GM19240 (cell line): Measurements from ENCODE around the gene SBK2.

Experiments
- DNase-seq: peaks from one replicate; pipeline ENCODE4 v3.0.0; 2011; ENCODE audit warnings: low spot score; ENCODE audit not compliant: insufficient read length

The SBK2 gene

GRCh38 chr19:55554741-55555152, 17.8 kb upstream of the SBK2 start:
- DNase-seq, result no peak

GRCh38 chr19:55554302-55554701, 17.4 kb upstream of the SBK2 start:
- DNase-seq, result no peak

- DNase-seq, result no peak
Observed at GRCh38 chr19:55553217-55554182, 16.6 kb upstream of the SBK2 start.

- no peak for DNase-seq
Observed at GRCh38 chr19:55552620-55553019, 15.7 kb upstream of the SBK2 start.

DNA sequence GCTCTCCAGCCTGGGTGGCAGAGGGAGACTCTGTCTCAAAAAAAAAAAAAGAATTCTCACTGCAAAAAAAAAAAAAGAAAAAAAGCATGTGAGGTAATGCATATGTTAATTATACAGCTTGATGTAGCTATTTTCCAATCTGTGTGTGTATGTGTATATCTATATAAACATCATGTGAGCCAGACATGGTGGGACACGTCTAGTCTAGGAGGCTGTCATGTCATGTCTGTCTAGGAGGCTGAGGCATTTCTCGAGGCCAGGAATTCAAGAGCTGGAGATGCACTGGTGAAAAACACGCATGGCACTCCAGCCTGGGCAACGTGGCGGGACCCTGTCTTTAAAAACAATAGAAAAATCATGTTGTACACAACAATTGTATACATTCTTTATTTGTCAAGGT, 15.3 kb upstream of the SBK2 start:
- no peak for DNase-seq

- no peak for DNase-seq
Observed at GRCh38 chr19:55550321-55550650, 13.4 kb upstream of the SBK2 start.

DNA sequence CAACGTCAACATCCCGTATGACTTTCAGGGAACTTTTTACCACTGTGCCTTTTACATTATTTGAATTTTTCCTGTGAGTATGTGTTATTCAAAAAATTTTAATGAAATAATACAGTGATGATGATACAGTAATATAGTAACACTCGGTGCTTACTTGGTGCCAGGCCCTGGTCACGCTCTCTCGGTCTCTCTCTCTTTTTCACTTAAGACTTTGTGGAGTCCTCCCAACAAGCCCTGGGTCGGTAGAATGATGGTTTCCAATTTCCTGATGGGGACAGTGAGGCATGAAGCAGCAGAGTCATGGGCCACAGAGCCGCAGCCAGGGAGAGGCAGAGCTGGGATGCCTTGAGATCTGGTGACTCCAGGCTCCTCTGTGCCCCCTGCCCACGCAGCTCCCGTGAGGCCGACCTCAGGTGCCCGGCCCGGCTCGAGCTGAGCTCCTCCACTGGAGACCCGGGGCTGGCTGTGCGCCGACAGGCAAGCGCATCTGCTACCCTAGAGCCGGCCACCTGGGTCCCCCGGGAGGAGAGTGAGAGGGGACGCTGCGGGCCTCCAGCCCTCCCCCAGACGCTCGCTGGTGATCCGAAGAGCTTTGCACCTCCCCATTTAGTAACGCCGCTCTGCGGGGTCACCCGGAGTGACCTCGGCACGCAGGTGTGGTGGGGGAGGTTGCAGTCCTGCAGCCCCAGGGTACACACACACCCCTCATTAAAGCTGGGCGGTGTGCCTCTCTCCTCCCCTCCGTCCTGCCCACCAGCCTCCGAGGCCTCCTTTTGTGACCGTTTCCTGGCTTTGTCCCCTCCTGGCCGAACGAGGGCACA, 12.8 kb upstream of the SBK2 start:
- DNase-seq, result no peak

GRCh38 chr19:55546822-55547614, 10.1 kb upstream of the SBK2 start:
- DNase-seq, result no peak

- DNase-seq, result no peak
Observed at GRCh38 chr19:55546011-55546410, 9.1 kb upstream of the SBK2 start.

GRCh38 chr19:55545443-55545842, 8.5 kb upstream of the SBK2 start, which contains the start of gene SBK3:
SBK3 (minus strand) TSS chr19:55545543; CDS start chr19:55545543, 0 bp downstream.
- DNase-seq, result no peak

- DNase-seq, result no peak
Observed at GRCh38 chr19:55544776-55545439, 8.0 kb upstream of the SBK2 start.

GRCh38 chr19:55544014-55544413, 7.1 kb upstream of the SBK2 start:
- no peak for DNase-seq

DNA sequence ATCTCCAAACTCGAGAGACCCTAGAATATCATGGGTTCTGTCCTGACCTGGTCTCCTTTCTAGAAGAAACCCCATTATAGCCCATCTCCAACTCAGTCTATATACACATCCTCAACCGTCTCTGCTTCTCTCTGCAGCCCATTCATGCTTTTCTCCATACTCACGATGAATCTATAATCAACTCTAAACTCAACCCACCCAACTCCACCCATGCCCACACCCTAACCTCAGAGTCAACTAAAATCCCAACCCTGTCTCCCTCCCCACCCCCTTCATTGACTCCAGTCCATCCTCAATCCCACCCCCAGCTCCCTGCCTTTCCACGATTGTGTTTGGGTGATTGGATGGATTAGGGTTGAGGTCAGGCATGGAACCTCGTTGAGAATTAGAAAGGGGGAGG, 6.6 kb upstream of the SBK2 start:
- DNase-seq, result no peak

DNA sequence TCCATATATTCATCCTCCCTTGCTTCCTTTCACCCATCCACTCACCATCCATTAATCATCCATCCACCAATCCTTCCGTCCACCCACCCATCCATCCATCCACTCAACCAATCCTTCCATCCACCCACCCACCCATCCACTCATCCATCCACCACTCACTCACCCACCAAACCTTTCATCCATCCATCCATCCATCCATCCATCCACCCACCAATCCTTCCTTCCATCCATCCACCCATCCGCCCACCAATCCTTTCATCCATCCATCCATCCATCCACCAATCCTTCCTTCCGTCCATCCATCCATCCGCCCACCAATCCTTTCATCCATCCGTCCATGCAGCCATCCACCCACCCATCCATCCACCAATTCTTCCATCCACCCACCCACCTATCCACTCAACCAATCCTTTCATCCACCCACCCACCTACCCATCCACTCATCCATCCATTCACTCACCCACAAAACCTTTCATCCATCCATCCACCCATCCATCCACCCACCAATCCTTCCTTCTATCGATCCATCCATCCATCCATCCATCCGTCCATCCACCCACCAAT, 5.4 kb upstream of the SBK2 start:
- no peak for DNase-seq

- DNase-seq, result no peak
Observed at GRCh38 chr19:55541091-55541490, 4.2 kb upstream of the SBK2 start.

GRCh38 chr19:55540619-55541018, 3.7 kb upstream of the SBK2 start:
- no peak for DNase-seq

DNA sequence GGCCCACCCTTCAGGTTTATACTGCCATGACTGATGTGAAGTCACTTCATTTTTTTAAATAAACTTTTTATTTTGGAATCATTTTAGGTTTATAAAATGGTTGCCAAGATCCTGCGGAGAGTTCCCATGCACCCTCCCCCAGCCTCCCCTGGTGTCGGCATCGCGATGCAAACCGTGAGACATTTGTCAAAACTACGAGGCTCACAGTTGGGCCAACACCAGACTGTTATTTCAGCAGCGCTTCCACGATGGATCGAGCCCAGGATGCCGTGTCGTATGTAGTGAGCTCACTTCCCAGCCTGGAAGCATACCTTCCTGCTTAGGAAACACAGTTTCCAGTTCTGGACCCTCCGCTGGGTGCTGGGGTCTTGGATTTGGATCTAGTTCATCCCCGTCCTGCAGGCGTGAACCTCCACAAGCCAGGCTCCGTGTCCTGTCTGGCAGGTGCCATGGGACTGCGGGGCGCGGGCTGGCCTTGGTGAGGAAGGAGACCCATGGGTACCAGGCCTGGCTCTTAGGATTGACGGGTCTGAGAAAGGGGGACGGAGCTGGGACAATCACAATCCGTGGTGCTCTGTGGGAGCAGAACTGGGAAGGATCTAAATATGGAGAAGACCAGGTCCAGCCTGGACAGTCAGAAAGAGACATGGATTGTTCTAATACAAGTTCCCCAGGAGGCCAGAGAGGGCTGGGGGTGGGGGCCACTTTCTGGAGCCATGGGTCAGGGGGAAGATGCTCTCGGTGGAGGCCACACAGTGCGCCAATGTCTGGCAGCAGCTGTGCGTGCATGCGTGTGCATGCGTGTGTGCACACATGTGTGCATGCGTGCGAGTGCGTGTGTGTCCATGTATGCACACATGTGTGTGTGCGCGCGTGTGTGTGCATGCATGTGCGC, 2.4 kb upstream of the SBK2 start:
- no peak for DNase-seq

DNA sequence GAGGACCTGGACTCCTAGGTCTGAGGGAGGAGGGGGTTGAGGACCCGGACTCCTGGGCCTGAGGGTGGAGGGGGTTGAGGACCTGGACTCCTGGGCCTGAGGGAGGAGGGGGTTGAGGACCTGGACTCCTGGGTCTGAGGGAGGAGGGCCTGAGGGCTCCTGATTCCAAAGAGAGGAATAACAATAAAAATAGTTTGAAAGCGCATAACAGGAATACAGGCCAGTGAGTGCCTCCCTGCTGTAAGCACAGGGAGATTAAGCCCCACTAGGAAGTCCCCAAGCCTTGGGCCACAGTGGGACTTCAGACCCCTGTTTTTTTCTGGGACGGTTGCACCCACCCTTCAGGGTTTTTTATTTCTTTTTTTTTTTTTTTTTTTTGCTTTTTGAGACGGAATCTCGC, 1.2 kb upstream of the SBK2 start:
- no peak for DNase-seq

GRCh38 chr19:55537741-55538111, 793 bp upstream of the SBK2 start:
- DNase-seq, result no peak

DNA sequence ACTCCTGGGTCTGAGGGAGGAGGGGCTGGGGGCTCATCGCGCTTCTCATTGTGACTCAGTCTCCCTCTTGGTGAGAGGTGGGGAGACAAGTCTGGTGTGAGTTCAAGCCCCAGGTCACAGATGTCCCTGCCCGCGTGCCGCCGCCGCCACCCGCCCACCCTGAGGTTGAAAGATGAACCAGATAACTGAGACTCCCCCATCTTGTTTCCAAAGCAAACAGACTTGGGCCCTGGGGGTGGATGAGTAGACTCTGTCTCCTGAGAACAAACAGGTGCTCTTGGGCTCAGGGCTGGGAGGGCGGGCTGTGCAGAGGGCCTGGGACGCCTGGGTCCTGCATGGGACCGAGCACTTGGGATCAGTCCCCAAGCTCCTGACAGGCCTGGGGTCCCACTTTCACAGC, 567 bp downstream of the SBK2 start:
- no peak for DNase-seq
